Keratinocyte (primary cell): ENCODE measurements around the gene LYVE1. TPM values are rescaled to one million over a fixed set of nuclear protein-coding genes. Genes with fewer than 3 reads are reported as not detected.

Experiments used
- DNase-seq: peaks from one replicate; pipeline ENCODE4 v3.0.0-alpha.2; 2011; ENCODE audit warnings: low read depth, missing footprints, low spot score
- FAIRE-seq: peaks from 2 replicates; lab custom pipeline; 2011; peaks lifted over from hg19 to GRCh38; lab: Jason Lieb, UNC
- H2AFZ ChIP-seq: 2 replicates; pipeline ENCODE4 v1.6.0; 2012; ENCODE audit warnings: low read length, control low read depth, inconsistent platforms; ENCODE audit not compliant: control insufficient read depth
- H3K27ac ChIP-seq: 2 replicates; pipeline ENCODE4 v1.5.1; 2011; ENCODE audit warnings: low read length; ENCODE audit not compliant: control insufficient read depth, insufficient read depth
- H3K27me3 ChIP-seq: 3 replicates; pipeline ENCODE4 v1.6.0; 2011; ENCODE audit warnings: low read length; ENCODE audit not compliant: control insufficient read depth, insufficient read depth; ENCODE audit errors: extremely low read depth
- H3K36me3 ChIP-seq, 2 experiments: 2 replicates in 1 of 2; 3 replicates in 1 of 2; pipeline ENCODE4 v1.5.1; 2011; ENCODE audit warnings: low read length in 2 of 2, mild to moderate bottlenecking in 1 of 2; ENCODE audit not compliant: control insufficient read depth in 2 of 2, insufficient read depth in 2 of 2; ENCODE audit errors: extremely low read depth in 1 of 2
- H3K4me1 ChIP-seq: 3 replicates; pipeline ENCODE4 v1.5.1; 2011; ENCODE audit warnings: low read length; ENCODE audit not compliant: control insufficient read depth, insufficient read depth; ENCODE audit errors: extremely low read depth
- H3K4me2 ChIP-seq: 3 replicates; pipeline ENCODE4 v1.6.0; 2011; ENCODE audit warnings: low read depth, low read length; ENCODE audit not compliant: control insufficient read depth, insufficient read depth; ENCODE audit errors: extremely low read depth
- H3K4me3 ChIP-seq, 3 experiments: fragments of 200-600 bp in 1 of 3; sonication (generic) in 1 of 3; 2 replicates in 2 of 3; 3 replicates in 1 of 3; pipeline ENCODE4 v1.5.1; 2011 to 2016; ENCODE audit warnings: low read length in 3 of 3, mild to moderate bottlenecking in 3 of 3, control low read depth in 2 of 3, inconsistent platforms in 1 of 3, low read depth in 1 of 3, mixed read lengths in 1 of 3, mixed run types in 1 of 3, moderate library complexity in 1 of 3; ENCODE audit not compliant: control insufficient read depth in 2 of 3, insufficient read depth in 2 of 3; ENCODE audit errors: extremely low read depth in 1 of 3
- H3K79me2 ChIP-seq: 2 replicates; pipeline ENCODE4 v1.6.0; 2012; ENCODE audit warnings: low read length; ENCODE audit not compliant: control insufficient read depth, insufficient read depth
- H3K9ac ChIP-seq: 3 replicates; pipeline ENCODE4 v1.6.0; 2011; ENCODE audit warnings: low read length; ENCODE audit not compliant: control insufficient read depth, insufficient read depth; ENCODE audit errors: extremely low read depth
- H3K9me1 ChIP-seq: 3 replicates; pipeline ENCODE4 v1.6.0; 2011; ENCODE audit warnings: low read length; ENCODE audit not compliant: control insufficient read depth, insufficient read depth; ENCODE audit errors: extremely low read depth
- H3K9me3 ChIP-seq: 2 replicates; pipeline ENCODE4 v1.5.1; 2012; ENCODE audit warnings: low read depth, low read length; ENCODE audit not compliant: control insufficient read depth
- H4K20me1 ChIP-seq: 3 replicates; pipeline ENCODE4 v1.6.0; 2011; ENCODE audit warnings: low read length; ENCODE audit not compliant: control insufficient read depth, insufficient read depth; ENCODE audit errors: extremely low read depth
- CTCF ChIP-seq, 3 experiments: IDR thresholded peaks in 1 of 3; conservative IDR thresholded peaks in 1 of 3; optimal IDR thresholded peaks in 1 of 3; 2 replicates in 2 of 3; 3 replicates in 1 of 3; pipeline versions ENCODE3 to v1.5.1; 2011; ENCODE audit warnings: low read length in 3 of 3, mild to moderate bottlenecking in 3 of 3, moderate library complexity in 2 of 3, control low read depth in 1 of 3, inconsistent platforms in 1 of 3; ENCODE audit not compliant: insufficient read depth in 2 of 3; ENCODE audit errors: extremely low read depth in 1 of 3
- EZH2 ChIP-seq: IDR thresholded peaks from one replicate; pipeline ENCODE4 v1.6.1; 2012; ENCODE audit warnings: inconsistent platforms, mild to moderate bottlenecking, low read length, moderate library complexity
- dilution Hi-C: fragments of 300-500 bp; cut with MboI; formaldehyde crosslinking; loops from one replicate; pipeline ENCODE4 v1.7.0; 2020; ENCODE audit warnings: low sequenced_read_pairs; ENCODE audit not compliant: extremely low pct_ligation_motif_present
- polyA plus RNA-seq, 5 experiments: library from polyadenylated mRNA; depleted of rRNA in 3 of 5; stranded (reverse) in 3 of 5; stranded (forward) in 1 of 5; unstranded in 1 of 5; fragments of >200 nt; gene quantifications; 1 replicate in 1 of 5; 2 replicates in 3 of 5; 3 replicates in 1 of 5; pipeline versions ENCODE4 v1.2.1 to v1.2.3, GENCODE V29; 2011 to 2012; ENCODE audit warnings: missing spikeins in 2 of 5, low read depth in 1 of 5, low replicate concordance in 1 of 5

LYVE1 gene
- polyA plus RNA-seq, 1 donor (not counting 4 experiments of a cell fraction or from before 2014, with no cell fraction given) = not detected

- no peaks in the 10 kb centered on the region for H3K79me2 ChIP-seq
- peak overlapping the region; percentile 45 for H3K9ac ChIP-seq
- H3K4me2 ChIP-seq = peak overlapping the region; percentile 69
- peaks cover 34% of the 10 kb centered on the region for H3K4me1 ChIP-seq
- no peaks in the 10 kb centered on the region for H3K9me1 ChIP-seq
- H3K36me3 ChIP-seq = peaks cover 0 to 6% of the 10 kb centered on the region in 2 experiments
- H3K4me3 ChIP-seq = peak overlapping the region in 2 of 3 experiments; percentile 12 to 13
- H3K9me3 ChIP-seq = no peaks in the 10 kb centered on the region
- peak; percentile 38 for DNase-seq
- dilution Hi-C loops = no loop called here
- H4K20me1 ChIP-seq = no peaks in the 10 kb centered on the region
- peak overlapping the region; percentile 73 for H3K27ac ChIP-seq
- FAIRE-seq = peak; percentile 90
- H2AFZ ChIP-seq = peak overlapping the region; percentile 72
- no peaks in the 10 kb centered on the region for H3K27me3 ChIP-seq
- TF ChIP-seq EZH2 (no peak), CTCF (optimal IDR thresholded peaks at IDR 0.05 in 1 of 3, IDR thresholded peaks at IDR 0.05 in 1 of 3, conservative IDR thresholded peaks at IDR 0.05 in 1 of 3; ENCODE audit: extremely low read depth in 1 of 3, insufficient read depth in 2 of 3, low read length in 3 of 3) (no peak)
These were observed 41.2 kb downstream of the LYVE1 start for GRCh38 chr11:10526974-10527918.

GRCh38 chr11:10524471-10524870 is 44.0 kb downstream of the LYVE1 start:
- no peaks in the 10 kb centered on the region for H3K9me1 ChIP-seq
- dilution Hi-C loops = loop anchor here (25.0 kb wide), 1 partner anchor 213 kb away; no protein-coding TSS in a partner anchor
- peaks cover 2 to 9% of the 10 kb centered on the region in 2 experiments for H3K36me3 ChIP-seq
- no peaks in the 10 kb centered on the region for H3K79me2 ChIP-seq
- no peak for TF ChIP-seq CTCF (optimal IDR thresholded peaks at IDR 0.05 in 1 of 3, IDR thresholded peaks at IDR 0.05 in 1 of 3, conservative IDR thresholded peaks at IDR 0.05 in 1 of 3; ENCODE audit: extremely low read depth in 1 of 3, insufficient read depth in 2 of 3, low read length in 3 of 3)
- no peak for TF ChIP-seq EZH2
- no peak overlapping the region for H3K9ac ChIP-seq
- H3K4me2 ChIP-seq = no peak overlapping the region
- H4K20me1 ChIP-seq = no peaks in the 10 kb centered on the region
- H3K27me3 ChIP-seq = no peaks in the 10 kb centered on the region
- no peak overlapping the region for H3K27ac ChIP-seq
- H3K4me3 ChIP-seq = no peak overlapping the region
- no peak overlapping the region for H2AFZ ChIP-seq
- H3K4me1 ChIP-seq = peaks cover 47% of the 10 kb centered on the region
- FAIRE-seq (no peak), DNase-seq (no peak)
- H3K9me3 ChIP-seq = no peaks in the 10 kb centered on the region
